Spleen (tissue), 11 donors: ENCODE data around the gene OPCML. TPM values are rescaled to one million over a fixed set of nuclear protein-coding genes. Genes with fewer than 3 reads are reported as not detected.

Experiments used
- DNase-seq: peaks from one replicate; pipeline ENCODE4 v3.0.0-alpha.2; 2020
- H3K27ac ChIP-seq, 8 donors: fragments of 200-600 bp; sonication (generic) in 7 of 8; 1 replicate in 4 of 8; 2 replicates in 4 of 8; pipeline versions ENCODE4 v1.5.0 to v1.8.0; 2016 to 2021; ENCODE audit warnings: inconsistent platforms in 4 of 8, mild to moderate bottlenecking in 4 of 8, moderate library complexity in 1 of 8
- H3K27me3 ChIP-seq, 7 donors: fragments of 200-600 bp; sonication (generic) in 6 of 7; replicated peaks in 1 of 7; 1 replicate in 4 of 7; 2 replicates in 3 of 7; pipeline versions ENCODE4 v1.5.0 to v1.8.0; 2016 to 2021; ENCODE audit warnings: inconsistent platforms in 3 of 7, mild to moderate bottlenecking in 1 of 7
- H3K36me3 ChIP-seq, 6 donors: fragments of 200-600 bp; sonication (generic) in 5 of 6; 1 replicate in 4 of 6; 2 replicates in 2 of 6; pipeline versions ENCODE4 v1.5.0 to v1.8.0; 2016 to 2021; ENCODE audit warnings: inconsistent platforms in 2 of 6
- H3K4me1 ChIP-seq, 6 donors: fragments of 200-600 bp; sonication (generic) in 5 of 6; 1 replicate in 3 of 6; 2 replicates in 3 of 6; pipeline versions ENCODE4 v1.5.0 to v1.8.0; 2016 to 2021; ENCODE audit warnings: inconsistent platforms in 3 of 6
- H3K4me3 ChIP-seq, 8 donors: fragments of 200-600 bp; sonication (generic) in 7 of 8; 1 replicate in 4 of 8; 2 replicates in 4 of 8; pipeline versions ENCODE4 v1.5.0 to v1.8.0; 2016 to 2021; ENCODE audit warnings: inconsistent platforms in 4 of 8, mild to moderate bottlenecking in 4 of 8, moderate library complexity in 2 of 8
- H3K9me3 ChIP-seq, 8 donors: fragments of 200-600 bp; sonication (generic) in 7 of 8; 1 replicate in 4 of 8; 2 replicates in 4 of 8; pipeline versions ENCODE4 v1.5.0 to v1.8.0; 2016 to 2021; ENCODE audit warnings: inconsistent platforms in 4 of 8
- CTCF ChIP-seq, 11 experiments: fragments of 200-600 bp in 7 of 11; fragments of 450-650 bp in 4 of 11; sonication (generic) in 4 of 11; IDR thresholded peaks in 8 of 11; conservative IDR thresholded peaks in 3 of 11; 1 replicate in 7 of 11; 2 replicates in 4 of 11; pipeline versions ENCODE4 v1.4.0 to v1.8.0; 2016 to 2021; ENCODE audit warnings: antibody characterized with exemption in 11 of 11, inconsistent platforms in 4 of 11, mild to moderate bottlenecking in 1 of 11
- POLR2A ChIP-seq, 3 donors: fragments of 450-650 bp; IDR thresholded peaks; one replicate each; pipeline ENCODE4 v1.5.1; 2017; ENCODE audit warnings: antibody characterized with exemption in 3 of 3, mild to moderate bottlenecking in 1 of 3
- POLR2AphosphoS5 ChIP-seq, 3 donors: sonication (generic); formaldehyde crosslinking; IDR thresholded peaks; one replicate each; pipeline ENCODE4 v1.5.1; 2017; ENCODE audit warnings: antibody characterized with exemption in 3 of 3
- WGBS, 5 donors: extraction: QIAGEN DNeasy Blood & Tissue Kit in 3 of 5; methylation state at CpG; one replicate each; pipeline versions ENCODE4 v1.1.5 to v1.1.7; 2013 to 2018; 5-methylcytosine and 5-hydroxymethylcytosine counted together
- intact Hi-C: fragments of 100-400 bp; cut with DNase I; formaldehyde crosslinking; loops from one replicate; pipeline ENCODE4 v1.15.0; 2023; ENCODE audit warnings: low total_unique reads
- polyA plus RNA-seq, 3 donors: library from polyadenylated mRNA; stranded (reverse); fragments of 200-250 nt; gene quantifications; one replicate each; pipeline ENCODE4 v1.2.1, GENCODE V29; 2013
- total RNA-seq, 7 donors: library from RNA; depleted of rRNA in 3 of 7; stranded (reverse); fragments of >200 nt in 3 of 7; fragmentation: NEBNext Ultra II Directional in 4 of 7; extraction: Animal tissue kit (Norgen Biotek cat#: 25700) in 4 of 7; gene quantifications; one replicate each; pipeline versions ENCODE4 v1.1.0 to v1.2.1, GENCODE V29; 2016 to 2021
- donor health status: healthy with polysubstance abuse.
- donor health status: DM: no; HTN: no; CAD: no; lungs with moderate emphysema.
- donor health status: DM: no; HTN: no; CAD: no.
- donor health status: Bipolar disorder and iron deficiency.
- donor health status: healthy.
- donor health status: DM: no; HTN: no; CAD: no.
- donor health status: DM: yes; HTN: yes; CAD: no.

The OPCML gene
- total and polyA plus RNA-seq, 10 donors = 0.09 to 10.7 (median 3.1) TPM

- intact Hi-C loops = loop anchor here (10.0 kb wide), 1 partner anchor 700 kb away; no protein-coding TSS in a partner anchor
- no peak for TF ChIP-seq POLR2A (IDR thresholded peaks at IDR 0.05)
- peak; percentile 38 to 84 (median 68) for TF ChIP-seq CTCF (IDR thresholded peaks at IDR 0.05 in 8 of 11, conservative IDR thresholded peaks at IDR 0.05 in 3 of 11)
- TF ChIP-seq POLR2AphosphoS5 (IDR thresholded peaks at IDR 0.05) = no peak
- H3K36me3 ChIP-seq = no peaks in the 10 kb centered on the region
- H3K9me3 ChIP-seq = no peaks in the 10 kb centered on the region
- no peak for DNase-seq
- WGBS, 5 donors = 14 to 23% (median 18%) methylated on average over 11 of the region's 11 CpGs
- no peak overlapping the region for H3K4me3 ChIP-seq
- H3K4me1 ChIP-seq = peaks cover 0 to 5% (median 0%) of the 10 kb centered on the region in 6 donors
- H3K27me3 ChIP-seq = peaks cover 0 to 22% (median 0%) of the 10 kb centered on the region in 7 donors
- H3K27ac ChIP-seq = no peak overlapping the region
Observed at GRCh38 chr11:133134314-133135173, 397.8 kb downstream of the OPCML start.

GRCh38 chr11:133133606-133134005, 398.7 kb downstream of the OPCML start:
- 70 to 77% (median 74%) methylated on average over 4 of the region's 4 CpGs for WGBS, 5 donors
- Histone ChIP-seq H3K36me3 (no peaks in the 10 kb centered on the region), H3K9me3 (no peaks in the 10 kb centered on the region), H3K27ac (no peak overlapping the region), H3K4me1 (peaks cover 0 to 5% (median 0%) of the 10 kb centered on the region in 6 donors), H3K27me3 (peaks cover 0 to 22% (median 0%) of the 10 kb centered on the region in 7 donors), H3K4me3 (no peak overlapping the region)
- no peak for DNase-seq
- TF ChIP-seq POLR2A (IDR thresholded peaks at IDR 0.05) (no peak), POLR2AphosphoS5 (IDR thresholded peaks at IDR 0.05) (no peak), CTCF (IDR thresholded peaks at IDR 0.05 in 8 of 11, conservative IDR thresholded peaks at IDR 0.05 in 3 of 11) (no peak)
- intact Hi-C loops = loop anchor here (10.0 kb wide), 1 partner anchor 701 kb away; no protein-coding TSS in a partner anchor

- Histone ChIP-seq H3K27me3 (peaks cover 0 to 28% (median 0%) of the 10 kb centered on the region in 7 donors), H3K27ac (no peak overlapping the region), H3K36me3 (no peaks in the 10 kb centered on the region), H3K9me3 (no peaks in the 10 kb centered on the region), H3K4me3 (no peak overlapping the region), H3K4me1 (peaks cover 0 to 5% (median 0%) of the 10 kb centered on the region in 6 donors)
- intact Hi-C loops = loop anchor here (10.0 kb wide), 1 partner anchor 702 kb away; no protein-coding TSS in a partner anchor
- TF ChIP-seq POLR2AphosphoS5 (IDR thresholded peaks at IDR 0.05) = no peak
- no peak for TF ChIP-seq POLR2A (IDR thresholded peaks at IDR 0.05)
- WGBS, 5 donors = 64 to 91% (median 80%) methylated on average over 3 of the region's 3 CpGs
- no peak for DNase-seq
Observed at GRCh38 chr11:133133050-133133449, 399.3 kb downstream of the OPCML start.

GRCh38 chr11:133127741-133128140, 404.6 kb downstream of the OPCML start:
- TF ChIP-seq POLR2AphosphoS5 (IDR thresholded peaks at IDR 0.05) = no peak
- TF ChIP-seq POLR2A (IDR thresholded peaks at IDR 0.05) = no peak
- TF ChIP-seq CTCF (IDR thresholded peaks at IDR 0.05 in 8 of 11, conservative IDR thresholded peaks at IDR 0.05 in 3 of 11) = no peak
- no peak for DNase-seq
- H3K36me3 ChIP-seq = no peaks in the 10 kb centered on the region
- 66 to 80% (median 75%) methylated on average over 7 of the region's 7 CpGs for WGBS, 5 donors
- intact Hi-C loops = no loop called here
- no peak overlapping the region for H3K4me3 ChIP-seq
- no peaks in the 10 kb centered on the region for H3K4me1 ChIP-seq
- H3K27me3 ChIP-seq = peaks cover 0 to 30% (median 0%) of the 10 kb centered on the region in 7 donors
- H3K27ac ChIP-seq = no peak overlapping the region
- H3K9me3 ChIP-seq = no peaks in the 10 kb centered on the region
